ENCODE measurements around the gene IL17RE. TPM values are rescaled to one million over a fixed set of nuclear protein-coding genes. Genes with fewer than 3 reads are reported as not detected.

The IL17RE gene
- total and polyA plus RNA-seq, 9 of the 15 experiments (the other 6 are each of a cell fraction or from before 2014, with no cell fraction given), result 0.32 to 1.9 (median 0.51) TPM; not detected in 4

DNA sequence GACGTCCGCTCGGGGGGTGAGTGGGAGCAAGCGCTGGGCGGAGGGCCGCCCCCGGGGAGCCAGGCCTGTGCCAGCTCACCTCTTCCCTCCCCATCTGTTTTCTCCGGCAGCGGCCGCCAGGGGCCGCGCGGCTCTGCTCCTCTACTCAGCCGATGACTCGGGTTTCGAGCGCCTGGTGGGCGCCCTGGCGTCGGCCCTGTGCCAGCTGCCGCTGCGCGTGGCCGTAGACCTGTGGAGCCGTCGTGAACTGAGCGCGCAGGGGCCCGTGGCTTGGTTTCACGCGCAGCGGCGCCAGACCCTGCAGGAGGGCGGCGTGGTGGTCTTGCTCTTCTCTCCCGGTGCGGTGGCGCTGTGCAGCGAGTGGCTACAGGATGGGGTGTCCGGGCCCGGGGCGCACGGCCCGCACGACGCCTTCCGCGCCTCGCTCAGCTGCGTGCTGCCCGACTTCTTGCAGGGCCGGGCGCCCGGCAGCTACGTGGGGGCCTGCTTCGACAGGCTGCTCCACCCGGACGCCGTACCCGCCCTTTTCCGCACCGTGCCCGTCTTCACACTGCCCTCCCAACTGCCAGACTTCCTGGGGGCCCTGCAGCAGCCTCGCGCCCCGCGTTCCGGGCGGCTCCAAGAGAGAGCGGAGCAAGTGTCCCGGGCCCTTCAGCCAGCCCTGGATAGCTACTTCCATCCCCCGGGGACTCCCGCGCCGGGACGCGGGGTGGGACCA lies 30.4 kb downstream of the IL17RE start (continued):
- TF ChIP-seq LCOR (CRISPR knock-in tag; IDR thresholded peaks at IDR 0.05) (peak; percentile 84; the same call in 1 of the 2 replicates), SMC3 (conservative IDR thresholded peaks at IDR 0.05; ENCODE audit: insufficient read depth, low read depth, low read length) (peak; percentile 79), KDM5B (IDR thresholded peaks at IDR 0.05; ENCODE audit: insufficient replicate concordance, low read depth, low read length) (no peak), NFE2L1 (tag; IDR thresholded peaks at IDR 0.05; ENCODE audit: borderline replicate concordance, low read depth) (no peak), KAT2B (IDR thresholded peaks at IDR 0.05; ENCODE audit: low read depth, low read length) (peak; percentile 38), TCFL5 (CRISPR knock-in tag; conservative IDR thresholded peaks at IDR 0.05) (no peak), NR1H2 (CRISPR knock-in tag; IDR thresholded peaks at IDR 0.05) (peak; percentile 67; the same call in 1 of the 2 replicates), U2AF1 (optimal IDR thresholded peaks at IDR 0.05; ENCODE audit: low read depth, low read length) (peak; percentile 88), PTTG1 (tag; IDR thresholded peaks at IDR 0.05; ENCODE audit: low read depth) (no peak), ZSCAN29 (IDR thresholded peaks at IDR 0.05) (0 out of 2 replicates have a peak, but pooled peaks have one; percentile 50), DDX20 (tag; IDR thresholded peaks at IDR 0.05; ENCODE audit: low read depth) (no peak), ZNF384 (IDR thresholded peaks at IDR 0.05; ENCODE audit: low read depth, low read length) (no peak), ESRRB (CRISPR knock-in tag; IDR thresholded peaks at IDR 0.05; ENCODE audit: borderline replicate concordance) (no peak), PHTF2 (CRISPR knock-in tag; IDR thresholded peaks at IDR 0.05) (no peak), HDAC1 (IDR thresholded peaks at IDR 0.05) (peak in 1 of 2 experiments; percentile 80; a peak in 2 of 4 replicates), HDAC3 (IDR thresholded peaks at IDR 0.05; ENCODE audit: borderline replicate concordance, partially characterized antibody) (no peak)
- TF ChIP-seq, protein P1, sequence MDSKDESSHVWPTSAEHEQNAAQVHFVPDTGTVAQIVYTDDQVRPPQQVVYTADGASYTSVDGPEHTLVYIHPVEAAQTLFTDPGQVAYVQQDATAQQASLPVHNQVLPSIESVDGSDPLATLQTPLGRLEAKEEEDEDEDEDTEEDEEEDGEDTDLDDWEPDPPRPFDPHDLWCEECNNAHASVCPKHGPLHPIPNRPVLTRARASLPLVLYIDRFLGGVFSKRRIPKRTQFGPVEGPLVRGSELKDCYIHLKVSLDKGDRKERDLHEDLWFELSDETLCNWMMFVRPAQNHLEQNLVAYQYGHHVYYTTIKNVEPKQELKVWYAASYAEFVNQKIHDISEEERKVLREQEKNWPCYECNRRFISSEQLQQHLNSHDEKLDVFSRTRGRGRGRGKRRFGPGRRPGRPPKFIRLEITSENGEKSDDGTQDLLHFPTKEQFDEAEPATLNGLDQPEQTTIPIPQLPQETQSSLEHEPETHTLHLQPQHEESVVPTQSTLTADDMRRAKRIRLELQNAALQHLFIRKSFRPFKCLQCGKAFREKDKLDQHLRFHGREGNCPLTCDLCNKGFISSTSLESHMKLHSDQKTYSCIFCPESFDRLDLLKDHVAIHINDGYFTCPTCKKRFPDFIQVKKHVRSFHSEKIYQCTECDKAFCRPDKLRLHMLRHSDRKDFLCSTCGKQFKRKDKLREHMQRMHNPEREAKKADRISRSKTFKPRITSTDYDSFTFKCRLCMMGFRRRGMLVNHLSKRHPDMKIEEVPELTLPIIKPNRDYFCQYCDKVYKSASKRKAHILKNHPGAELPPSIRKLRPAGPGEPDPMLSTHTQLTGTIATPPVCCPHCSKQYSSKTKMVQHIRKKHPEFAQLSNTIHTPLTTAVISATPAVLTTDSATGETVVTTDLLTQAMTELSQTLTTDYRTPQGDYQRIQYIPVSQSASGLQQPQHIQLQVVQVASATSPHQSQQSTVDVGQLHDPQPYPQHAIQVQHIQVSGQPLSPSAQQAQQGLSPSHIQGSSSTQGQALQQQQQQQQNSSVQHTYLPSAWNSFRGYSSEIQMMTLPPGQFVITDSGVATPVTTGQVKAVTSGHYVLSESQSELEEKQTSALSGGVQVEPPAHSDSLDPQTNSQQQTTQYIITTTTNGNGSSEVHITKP (IDR thresholded peaks at IDR 0.05; ENCODE audit: partially characterized antibody), result peak; percentile 30
- TF ChIP-seq, protein P2, sequence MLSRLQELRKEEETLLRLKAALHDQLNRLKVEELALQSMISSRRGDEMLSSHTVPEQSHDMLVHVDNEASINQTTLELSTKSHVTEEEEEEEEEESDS (CRISPR knock-in tag; IDR thresholded peaks at IDR 0.05), result no peak
- TF ChIP-seq, protein P3, sequence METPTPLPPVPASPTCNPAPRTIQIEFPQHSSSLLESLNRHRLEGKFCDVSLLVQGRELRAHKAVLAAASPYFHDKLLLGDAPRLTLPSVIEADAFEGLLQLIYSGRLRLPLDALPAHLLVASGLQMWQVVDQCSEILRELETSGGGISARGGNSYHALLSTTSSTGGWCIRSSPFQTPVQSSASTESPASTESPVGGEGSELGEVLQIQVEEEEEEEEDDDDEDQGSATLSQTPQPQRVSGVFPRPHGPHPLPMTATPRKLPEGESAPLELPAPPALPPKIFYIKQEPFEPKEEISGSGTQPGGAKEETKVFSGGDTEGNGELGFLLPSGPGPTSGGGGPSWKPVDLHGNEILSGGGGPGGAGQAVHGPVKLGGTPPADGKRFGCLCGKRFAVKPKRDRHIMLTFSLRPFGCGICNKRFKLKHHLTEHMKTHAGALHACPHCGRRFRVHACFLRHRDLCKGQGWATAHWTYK (CRISPR knock-in tag; IDR thresholded peaks at IDR 0.05), result peak; percentile 87; the same call in 1 of the 2 replicates
- TF ChIP-seq, protein P4, sequence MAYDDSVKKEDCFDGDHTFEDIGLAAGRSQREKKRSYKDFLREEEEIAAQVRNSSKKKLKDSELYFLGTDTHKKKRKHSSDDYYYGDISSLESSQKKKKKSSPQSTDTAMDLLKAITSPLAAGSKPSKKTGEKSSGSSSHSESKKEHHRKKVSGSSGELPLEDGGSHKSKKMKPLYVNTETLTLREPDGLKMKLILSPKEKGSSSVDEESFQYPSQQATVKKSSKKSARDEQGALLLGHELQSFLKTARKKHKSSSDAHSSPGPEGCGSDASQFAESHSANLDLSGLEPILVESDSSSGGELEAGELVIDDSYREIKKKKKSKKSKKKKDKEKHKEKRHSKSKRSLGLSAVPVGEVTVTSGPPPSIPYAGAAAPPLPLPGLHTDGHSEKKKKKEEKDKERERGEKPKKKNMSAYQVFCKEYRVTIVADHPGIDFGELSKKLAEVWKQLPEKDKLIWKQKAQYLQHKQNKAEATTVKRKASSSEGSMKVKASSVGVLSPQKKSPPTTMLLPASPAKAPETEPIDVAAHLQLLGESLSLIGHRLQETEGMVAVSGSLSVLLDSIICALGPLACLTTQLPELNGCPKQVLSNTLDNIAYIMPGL (CRISPR knock-in tag; IDR thresholded peaks at IDR 0.05), result peak; percentile 67; the same call in 1 of the 2 replicates

Measured in K562 (cell line).